HL-60 (cell line): ENCODE measurements around the gene BOK.

Source experiments
- DNase-seq, 2 experiments: peaks; one replicate each; pipeline ENCODE4 v3.0.0-alpha.2; 2010 to 2020; ENCODE audit warnings: low read depth in 1 of 2, low spot score in 1 of 2
- H3K27ac ChIP-seq: fragments of 250-450 bp; sonication (Bioruptor Pico); replicated peaks from 2 replicates; pipeline ENCODE4 v1.5.1; 2020; ENCODE audit warnings: mild to moderate bottlenecking, moderate library complexity
- H3K27me3 ChIP-seq: fragments of 250-450 bp; sonication (Bioruptor Pico); 2 replicates; pipeline ENCODE4 v1.5.1; 2021; ENCODE audit warnings: mild to moderate bottlenecking, moderate library complexity; ENCODE audit not compliant: insufficient read depth, poor library complexity, severe bottlenecking
- H3K4me3 ChIP-seq: replicated peaks from 2 replicates; pipeline ENCODE4 v1.5.1; 2011; ENCODE audit warnings: mild to moderate bottlenecking, control low read depth, low read length; ENCODE audit not compliant: insufficient read depth
- CTCF ChIP-seq: IDR thresholded peaks from one replicate; pipeline ENCODE4 v1.5.1; 2011; ENCODE audit warnings: low read length, control low read depth, inconsistent platforms; ENCODE audit not compliant: insufficient read depth
- GABPA ChIP-seq: IDR thresholded peaks from 2 replicates; pipeline ENCODE4 v1.6.1; 2012; ENCODE audit warnings: low read depth
- POLR2AphosphoS5 ChIP-seq: IDR thresholded peaks from 2 replicates; pipeline ENCODE4 v1.6.1; 2012; ENCODE audit warnings: low read depth
- SPI1 ChIP-seq: IDR thresholded peaks from 2 replicates; pipeline ENCODE4 v1.6.1; 2012; ENCODE audit warnings: low read depth, mild to moderate bottlenecking, borderline replicate concordance
- TF ChIP-seq, protein P1 (sequence below): IDR thresholded peaks from 2 replicates; pipeline ENCODE4 v1.6.1; 2012; ENCODE audit warnings: low read depth; ENCODE audit not compliant: insufficient replicate concordance

The BOK gene

DNA sequence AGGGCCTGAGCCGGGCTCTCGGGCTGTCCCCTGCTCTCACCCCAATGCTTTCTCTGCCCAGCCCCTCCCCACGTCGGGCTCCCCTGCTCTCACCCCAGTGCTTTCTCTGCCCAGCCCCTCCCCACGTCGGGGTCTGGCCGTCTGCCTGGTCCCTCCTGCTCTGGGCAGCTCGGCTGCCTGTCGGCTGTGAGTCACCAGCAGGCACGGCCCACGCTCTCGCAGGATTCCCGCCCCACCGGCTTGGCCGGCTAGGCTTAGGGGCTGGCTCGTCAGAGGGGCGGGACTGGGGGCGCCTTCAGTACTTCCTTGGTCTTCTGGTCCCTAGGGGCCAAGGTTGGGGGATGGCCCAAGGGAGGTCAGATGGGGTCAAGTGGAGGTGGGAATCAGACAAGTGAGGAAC lies 3.3 kb downstream of the BOK start:
- no peak overlapping the region for H3K4me3 ChIP-seq
- no peak for TF ChIP-seq CTCF
- TF ChIP-seq, protein P1, sequence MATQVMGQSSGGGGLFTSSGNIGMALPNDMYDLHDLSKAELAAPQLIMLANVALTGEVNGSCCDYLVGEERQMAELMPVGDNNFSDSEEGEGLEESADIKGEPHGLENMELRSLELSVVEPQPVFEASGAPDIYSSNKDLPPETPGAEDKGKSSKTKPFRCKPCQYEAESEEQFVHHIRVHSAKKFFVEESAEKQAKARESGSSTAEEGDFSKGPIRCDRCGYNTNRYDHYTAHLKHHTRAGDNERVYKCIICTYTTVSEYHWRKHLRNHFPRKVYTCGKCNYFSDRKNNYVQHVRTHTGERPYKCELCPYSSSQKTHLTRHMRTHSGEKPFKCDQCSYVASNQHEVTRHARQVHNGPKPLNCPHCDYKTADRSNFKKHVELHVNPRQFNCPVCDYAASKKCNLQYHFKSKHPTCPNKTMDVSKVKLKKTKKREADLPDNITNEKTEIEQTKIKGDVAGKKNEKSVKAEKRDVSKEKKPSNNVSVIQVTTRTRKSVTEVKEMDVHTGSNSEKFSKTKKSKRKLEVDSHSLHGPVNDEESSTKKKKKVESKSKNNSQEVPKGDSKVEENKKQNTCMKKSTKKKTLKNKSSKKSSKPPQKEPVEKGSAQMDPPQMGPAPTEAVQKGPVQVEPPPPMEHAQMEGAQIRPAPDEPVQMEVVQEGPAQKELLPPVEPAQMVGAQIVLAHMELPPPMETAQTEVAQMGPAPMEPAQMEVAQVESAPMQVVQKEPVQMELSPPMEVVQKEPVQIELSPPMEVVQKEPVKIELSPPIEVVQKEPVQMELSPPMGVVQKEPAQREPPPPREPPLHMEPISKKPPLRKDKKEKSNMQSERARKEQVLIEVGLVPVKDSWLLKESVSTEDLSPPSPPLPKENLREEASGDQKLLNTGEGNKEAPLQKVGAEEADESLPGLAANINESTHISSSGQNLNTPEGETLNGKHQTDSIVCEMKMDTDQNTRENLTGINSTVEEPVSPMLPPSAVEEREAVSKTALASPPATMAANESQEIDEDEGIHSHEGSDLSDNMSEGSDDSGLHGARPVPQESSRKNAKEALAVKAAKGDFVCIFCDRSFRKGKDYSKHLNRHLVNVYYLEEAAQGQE, result no peak
- no peak for TF ChIP-seq GABPA
- TF ChIP-seq SPI1, result no peak
- no peak for TF ChIP-seq POLR2AphosphoS5
- no peak for DNase-seq
- H3K27me3 ChIP-seq, result peaks cover 22% of the 10 kb centered on the region
- no peak overlapping the region for H3K27ac ChIP-seq

GRCh38 chr2:241562269-241562891 lies 3.8 kb downstream of the BOK start:
- TF ChIP-seq, protein P1, result no peak

GRCh38 chr2:241563031-241563507 lies 4.5 kb downstream of the BOK start:
- no peak for DNase-seq
- Histone ChIP-seq H3K27ac (no peak overlapping the region), H3K27me3 (peaks cover 13% of the 10 kb centered on the region), H3K4me3 (no peak overlapping the region)
- TF ChIP-seq, protein P1, result no peak
- TF ChIP-seq POLR2AphosphoS5 (no peak), GABPA (no peak), CTCF (no peak), SPI1 (no peak)

More at GRCh38 chr2:241562269-241562891, 3.8 kb downstream of the BOK start:
- no peak for DNase-seq
- Histone ChIP-seq H3K27ac (no peak overlapping the region), H3K4me3 (no peak overlapping the region), H3K27me3 (peaks cover 20% of the 10 kb centered on the region)
